ENCODE results near the gene SLC22A31. TPM values are rescaled to one million over a fixed set of nuclear protein-coding genes. Genes with fewer than 3 reads are reported as not detected.

Gene SLC22A31
- total RNA-seq, 4 donors from 2014 or later, result not detected

- no peak for TF ChIP-seq CTCF (IDR thresholded peaks at IDR 0.05; ENCODE audit: low read depth)
Measured at GRCh38 chr16:89179656-89180315, 20.6 kb downstream of the SLC22A31 start.

GRCh38 chr16:89179148-89179484 is 21.2 kb downstream of the SLC22A31 start:
- no peak for TF ChIP-seq CTCF (IDR thresholded peaks at IDR 0.05; ENCODE audit: low read depth)

GRCh38 chr16:89178453-89179147 is 21.7 kb downstream of the SLC22A31 start:
- TF ChIP-seq CTCF (IDR thresholded peaks at IDR 0.05; ENCODE audit: low read depth), result no peak

GRCh38 chr16:89177501-89177900 is 22.8 kb downstream of the SLC22A31 start:
- no peak for TF ChIP-seq CTCF (IDR thresholded peaks at IDR 0.05; ENCODE audit: low read depth)

- TF ChIP-seq CTCF (IDR thresholded peaks at IDR 0.05; ENCODE audit: low read depth), result no peak
Measured at GRCh38 chr16:89176717-89177116, 23.6 kb downstream of the SLC22A31 start.

GRCh38 chr16:89176147-89176690 is 24.1 kb downstream of the SLC22A31 start:
- no peak for TF ChIP-seq CTCF (IDR thresholded peaks at IDR 0.05; ENCODE audit: low read depth)

GRCh38 chr16:89175280-89176146 is 24.8 kb downstream of the SLC22A31 start:
- TF ChIP-seq CTCF (IDR thresholded peaks at IDR 0.05; ENCODE audit: low read depth), result no peak

Measured in subcutaneous adipose tissue (tissue), 4 donors.